HUES6 (cell line): Measurements from ENCODE around the gene SCN1B.

Experiments used
- H3K27ac ChIP-seq: 2 replicates; pipeline ENCODE4 v1.7.0; 2013; ENCODE audit warnings: low read depth, mild to moderate bottlenecking, low read length, inconsistent platforms
- H3K27me3 ChIP-seq: 2 replicates; pipeline ENCODE4 v1.6.1; 2013; ENCODE audit warnings: low read length; ENCODE audit not compliant: control insufficient read depth, insufficient read depth
- H3K36me3 ChIP-seq: 2 replicates; pipeline ENCODE4 v1.6.1; 2013; ENCODE audit warnings: low read length; ENCODE audit not compliant: control insufficient read depth, insufficient read depth
- H3K4me1 ChIP-seq: 2 replicates; pipeline ENCODE4 v1.6.1; 2013; ENCODE audit warnings: low read length; ENCODE audit not compliant: control insufficient read depth, insufficient read depth
- H3K4me3 ChIP-seq: 2 replicates; pipeline ENCODE4 v1.5.1; 2013; ENCODE audit warnings: low read depth, low read length
- H3K9ac ChIP-seq: one replicate; pipeline ENCODE4 v1.6.1; 2013; ENCODE audit warnings: mild to moderate bottlenecking, low read length
- H3K9me3 ChIP-seq: 2 replicates; pipeline ENCODE4 v1.6.1; 2013; ENCODE audit warnings: low read depth, low read length; ENCODE audit not compliant: control insufficient read depth, insufficient read depth

The SCN1B gene

DNA sequence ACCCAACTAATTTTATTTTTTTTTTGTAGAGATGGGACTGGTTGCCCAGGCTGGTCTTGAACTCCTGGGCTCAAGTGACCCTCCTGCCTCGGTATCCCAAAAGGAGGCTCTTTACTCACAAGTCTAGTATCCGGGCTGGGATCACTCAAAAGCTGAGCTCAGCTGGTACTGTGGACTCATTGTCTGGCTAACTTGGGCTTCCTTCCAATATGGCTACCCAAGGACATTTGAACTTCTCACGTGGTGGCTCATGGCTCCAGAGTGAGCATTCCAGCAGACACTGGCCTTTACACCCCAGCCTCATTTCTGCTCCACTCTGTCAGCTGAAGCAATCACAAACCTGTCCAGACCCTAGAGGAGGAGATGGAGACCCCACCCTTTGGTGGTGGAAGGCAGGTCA, 40.2 kb downstream of the SCN1B start:
- Histone ChIP-seq H3K36me3 (no peaks in the 10 kb centered on the region), H3K4me1 (peaks cover 19% of the 10 kb centered on the region), H3K9ac (no peak overlapping the region), H3K27me3 (no peaks in the 10 kb centered on the region), H3K9me3 (peaks cover 4% of the 10 kb centered on the region; the same call in 1 of the 2 replicates), H3K27ac (no peak overlapping the region), H3K4me3 (no peak overlapping the region)

DNA sequence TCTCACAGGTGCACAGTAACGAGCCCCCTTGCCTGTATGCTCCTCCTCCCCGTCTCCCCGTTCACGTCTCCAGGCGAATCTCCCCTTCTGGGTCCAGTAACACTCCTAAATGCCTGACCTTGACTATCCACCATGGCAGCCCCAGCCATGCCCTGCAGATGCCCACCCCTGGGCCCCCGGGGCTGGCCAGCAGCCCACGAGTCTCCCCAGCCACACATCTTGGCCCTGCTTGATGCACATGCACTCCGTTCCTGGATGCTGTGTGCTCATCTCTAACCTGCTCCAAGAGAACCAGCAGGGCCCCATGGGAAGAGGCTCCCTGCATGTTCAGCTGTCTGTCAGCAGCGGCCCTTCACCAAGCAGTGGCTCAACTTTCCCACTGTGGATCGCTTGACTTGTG, 43.2 kb downstream of the SCN1B start:
- Histone ChIP-seq H3K4me3 (no peak overlapping the region), H3K4me1 (peaks cover 14% of the 10 kb centered on the region), H3K27ac (no peak overlapping the region), H3K9ac (no peak overlapping the region), H3K36me3 (no peaks in the 10 kb centered on the region), H3K9me3 (peaks cover 4% of the 10 kb centered on the region; the same call in 1 of the 2 replicates), H3K27me3 (no peaks in the 10 kb centered on the region)

DNA sequence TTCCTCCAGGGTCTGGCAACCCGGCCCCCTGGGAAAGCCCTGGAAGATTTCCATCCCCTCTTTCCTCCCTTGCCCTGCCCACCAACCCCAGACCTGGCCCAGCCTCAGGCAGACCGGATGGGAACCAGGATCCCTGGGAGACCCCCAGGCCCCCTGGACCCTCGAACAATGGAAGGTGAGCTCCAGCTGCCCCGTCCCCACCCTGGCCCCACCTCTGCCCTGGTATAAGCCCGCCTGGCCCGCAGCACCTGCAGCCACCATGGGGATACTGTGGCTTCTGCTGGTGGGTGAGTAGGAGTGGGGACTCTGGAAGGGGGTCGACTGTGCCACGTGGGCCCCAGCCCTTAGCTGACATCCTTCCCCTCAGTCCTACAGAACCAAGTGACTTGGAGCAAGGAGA, 43.7 kb downstream of the SCN1B start:
- Histone ChIP-seq H3K27me3 (no peaks in the 10 kb centered on the region), H3K4me3 (no peak overlapping the region), H3K9me3 (peaks cover 4% of the 10 kb centered on the region; the same call in 1 of the 2 replicates), H3K27ac (no peak overlapping the region), H3K4me1 (peaks cover 10% of the 10 kb centered on the region), H3K36me3 (no peaks in the 10 kb centered on the region), H3K9ac (no peak overlapping the region)

DNA sequence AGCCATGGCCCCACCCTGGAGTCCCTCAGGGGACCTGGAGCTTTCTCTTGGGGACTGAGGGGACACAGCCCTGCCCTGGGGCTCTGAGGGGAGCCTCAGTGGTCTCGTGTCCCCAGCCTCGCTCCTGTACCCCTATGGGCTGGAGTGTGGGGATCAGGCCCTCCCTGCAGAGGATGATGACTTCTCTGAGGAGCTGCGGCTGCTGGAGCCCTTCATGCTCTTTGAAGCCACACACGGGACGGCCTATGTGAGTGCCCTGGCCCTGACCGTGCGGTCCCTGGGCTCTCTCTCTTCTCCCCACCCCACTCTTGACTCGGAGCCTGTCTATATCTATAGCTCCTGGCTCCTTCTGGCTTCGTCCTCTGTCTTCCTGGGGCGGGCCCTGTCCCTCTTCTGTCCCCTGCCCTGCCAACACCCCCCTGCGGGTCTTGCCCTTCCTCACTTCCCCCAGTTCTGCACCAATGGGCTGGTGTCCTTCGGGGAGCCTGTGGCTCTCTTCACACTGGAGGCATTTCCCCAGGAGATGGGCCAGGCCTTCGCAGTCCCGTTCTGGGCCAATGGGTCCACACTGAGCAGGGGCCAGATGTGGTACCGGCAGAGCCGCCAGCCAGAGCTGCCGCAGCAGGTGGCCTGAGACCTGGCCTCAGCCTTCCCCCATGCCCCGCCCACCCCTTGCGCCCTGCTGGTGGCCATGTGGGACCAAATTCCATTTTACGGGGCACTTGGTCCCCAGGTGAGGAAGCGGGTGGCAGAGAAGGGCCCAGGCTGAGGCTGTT, 44.3 kb downstream of the SCN1B start:
- no peaks in the 10 kb centered on the region for H3K27me3 ChIP-seq
- H3K4me3 ChIP-seq, result no peak overlapping the region
- no peak overlapping the region for H3K9ac ChIP-seq
- H3K27ac ChIP-seq, result no peak overlapping the region
- H3K36me3 ChIP-seq, result no peaks in the 10 kb centered on the region
- peaks cover 4% of the 10 kb centered on the region; the same call in 1 of the 2 replicates for H3K9me3 ChIP-seq
- H3K4me1 ChIP-seq, result peaks cover 4% of the 10 kb centered on the region

DNA sequence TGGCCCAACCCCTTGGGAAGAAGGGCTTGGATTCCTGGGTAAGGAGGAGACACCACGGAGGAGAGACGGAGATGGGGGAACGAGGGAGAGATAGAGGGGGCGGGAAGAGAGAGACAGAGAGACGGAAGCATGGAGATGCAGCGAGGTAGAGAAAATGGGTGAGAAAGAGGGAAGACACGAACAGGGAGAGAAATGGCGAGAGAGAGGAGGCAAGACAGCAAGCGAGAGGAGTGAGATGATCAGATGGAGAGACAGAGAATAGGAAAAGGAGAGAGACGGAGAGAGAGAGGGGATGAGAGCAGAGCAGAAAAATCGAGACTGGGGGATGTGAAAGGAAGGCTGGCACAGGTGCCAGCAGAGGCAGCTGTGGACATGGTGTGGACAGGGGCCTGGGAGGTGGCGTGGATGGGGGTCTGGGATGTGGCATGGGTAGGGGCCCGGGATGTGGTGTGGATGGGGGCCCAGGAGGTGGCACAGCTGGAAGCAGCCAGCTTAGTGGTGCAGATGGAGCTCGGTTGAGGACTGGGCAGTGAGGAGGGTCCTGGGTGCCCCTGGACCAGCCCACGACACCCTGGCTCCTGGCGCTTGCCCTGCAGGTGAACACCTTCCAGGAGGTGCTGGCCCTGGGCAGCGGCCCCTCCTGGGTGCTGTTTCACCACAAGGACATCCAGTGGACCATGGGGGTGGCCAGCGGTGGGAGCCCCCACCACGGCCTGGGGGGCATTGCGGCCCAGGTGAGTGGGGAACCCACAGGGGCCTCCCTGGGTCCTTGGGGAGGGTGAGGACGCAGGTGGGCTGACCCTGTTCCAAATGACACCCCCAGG, 45.1 kb downstream of the SCN1B start:
- Histone ChIP-seq H3K36me3 (no peaks in the 10 kb centered on the region), H3K27ac (no peak overlapping the region), H3K9ac (no peak overlapping the region), H3K9me3 (peaks cover 3% of the 10 kb centered on the region; the same call in 1 of the 2 replicates), H3K27me3 (no peaks in the 10 kb centered on the region), H3K4me1 (no peaks in the 10 kb centered on the region), H3K4me3 (no peak overlapping the region)

DNA sequence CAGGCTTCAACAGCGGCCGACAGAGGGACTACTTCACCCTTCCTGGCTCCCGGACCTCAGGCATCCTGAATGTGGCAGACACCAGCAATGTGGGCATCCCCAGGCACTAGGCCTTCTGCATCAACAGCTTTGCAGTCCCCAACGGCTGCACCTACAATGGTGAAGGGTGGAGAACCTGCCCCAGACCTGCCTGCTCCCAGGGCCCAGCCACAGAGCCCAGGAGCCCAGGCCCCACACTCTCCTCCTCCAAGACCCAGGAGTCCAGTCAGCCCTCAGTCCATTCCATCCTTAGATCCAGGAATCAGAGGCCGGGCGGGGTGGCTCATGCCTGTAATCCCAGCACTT, 45.7 kb downstream of the SCN1B start:
- Histone ChIP-seq H3K9ac (no peak overlapping the region), H3K4me3 (no peak overlapping the region), H3K27ac (no peak overlapping the region), H3K9me3 (no peaks in the 10 kb centered on the region), H3K4me1 (no peaks in the 10 kb centered on the region), H3K36me3 (no peaks in the 10 kb centered on the region), H3K27me3 (no peaks in the 10 kb centered on the region)

DNA sequence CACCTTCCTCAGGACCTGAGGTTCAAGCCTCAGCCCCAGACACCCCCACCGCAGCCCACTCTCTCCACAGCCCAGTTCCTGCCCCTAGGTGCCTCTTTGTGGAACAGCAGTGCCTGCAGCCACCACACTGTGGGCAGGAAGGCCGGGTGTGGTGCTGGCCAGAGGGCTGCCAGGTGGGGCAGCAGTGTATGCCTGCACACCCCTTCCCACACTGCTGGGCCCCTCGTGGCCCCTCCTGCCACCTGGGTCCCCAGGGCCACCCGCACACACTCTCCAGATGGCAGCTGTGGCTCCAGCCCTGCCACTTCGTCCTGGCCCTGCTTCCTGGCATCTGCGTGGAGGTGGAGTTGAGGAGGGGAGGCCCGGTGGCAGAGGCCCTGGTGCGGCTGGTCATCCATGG, 46.4 kb downstream of the SCN1B start:
- Histone ChIP-seq H3K27me3 (no peaks in the 10 kb centered on the region), H3K4me3 (no peak overlapping the region), H3K4me1 (no peaks in the 10 kb centered on the region), H3K9me3 (no peaks in the 10 kb centered on the region), H3K36me3 (no peaks in the 10 kb centered on the region), H3K27ac (no peak overlapping the region), H3K9ac (no peak overlapping the region)

DNA sequence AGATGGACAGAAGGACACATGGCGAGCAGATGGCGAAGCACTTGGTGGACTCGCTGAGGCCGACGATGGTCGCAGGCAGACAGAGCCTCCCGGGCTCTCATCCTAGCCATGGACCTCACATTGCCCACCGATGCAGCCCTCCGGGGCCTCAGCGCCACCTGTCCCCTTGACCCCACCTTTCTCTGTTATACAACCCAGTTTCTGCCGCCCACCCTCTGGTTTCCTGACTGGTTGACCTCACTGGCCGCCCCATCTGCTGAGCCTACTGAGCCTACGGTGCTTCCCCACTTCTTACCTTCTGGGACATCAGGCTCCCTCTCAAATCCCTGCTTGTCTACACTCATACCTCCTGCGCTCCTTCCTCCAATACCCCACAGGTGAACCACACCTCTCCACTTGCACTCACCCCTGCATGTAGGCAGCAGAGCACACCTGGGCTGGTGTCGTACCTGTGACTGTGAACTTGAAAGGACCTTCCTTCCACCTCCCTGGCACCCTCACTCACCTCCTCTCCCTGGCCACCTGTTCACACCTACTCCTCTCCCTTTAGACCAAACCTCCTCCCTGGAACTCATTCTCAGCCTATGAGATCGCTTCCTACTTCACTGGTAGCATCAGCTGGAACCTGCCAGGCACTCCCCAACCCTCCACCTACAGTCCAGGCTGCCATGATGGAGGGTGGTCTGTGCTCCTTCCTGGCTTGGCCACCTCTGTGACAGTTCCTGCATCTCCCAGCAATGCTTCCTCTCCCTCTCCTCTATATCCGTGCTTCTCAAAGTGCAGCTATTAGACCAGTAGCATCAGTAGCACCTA, 47.3 kb downstream of the SCN1B start:
- Histone ChIP-seq H3K27ac (no peak overlapping the region), H3K4me3 (no peak overlapping the region), H3K9ac (no peak overlapping the region), H3K4me1 (no peaks in the 10 kb centered on the region), H3K9me3 (peaks cover 4% of the 10 kb centered on the region; the same call in 1 of the 2 replicates), H3K27me3 (no peaks in the 10 kb centered on the region), H3K36me3 (no peaks in the 10 kb centered on the region)

DNA sequence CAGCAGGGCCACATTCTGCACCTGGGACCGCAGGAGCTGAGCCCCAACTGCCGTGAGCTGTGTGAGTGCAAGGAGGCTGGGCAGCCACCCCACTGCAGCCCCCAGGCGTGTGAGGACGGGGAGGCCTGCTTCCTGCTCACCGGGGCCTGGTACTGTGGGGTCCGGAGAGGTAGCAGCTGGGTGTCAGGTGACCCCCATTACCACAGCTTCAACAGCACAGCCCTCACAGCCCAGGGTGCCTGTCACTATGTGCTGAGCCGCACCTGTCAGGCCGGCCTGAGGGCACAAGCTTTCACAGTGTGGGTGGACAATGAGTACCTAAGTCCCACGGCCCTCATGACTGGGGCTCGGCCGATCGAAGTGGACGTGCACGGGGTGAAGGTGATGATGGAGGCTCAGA, 49.6 kb downstream of the SCN1B start:
- no peaks in the 10 kb centered on the region for H3K36me3 ChIP-seq

DNA sequence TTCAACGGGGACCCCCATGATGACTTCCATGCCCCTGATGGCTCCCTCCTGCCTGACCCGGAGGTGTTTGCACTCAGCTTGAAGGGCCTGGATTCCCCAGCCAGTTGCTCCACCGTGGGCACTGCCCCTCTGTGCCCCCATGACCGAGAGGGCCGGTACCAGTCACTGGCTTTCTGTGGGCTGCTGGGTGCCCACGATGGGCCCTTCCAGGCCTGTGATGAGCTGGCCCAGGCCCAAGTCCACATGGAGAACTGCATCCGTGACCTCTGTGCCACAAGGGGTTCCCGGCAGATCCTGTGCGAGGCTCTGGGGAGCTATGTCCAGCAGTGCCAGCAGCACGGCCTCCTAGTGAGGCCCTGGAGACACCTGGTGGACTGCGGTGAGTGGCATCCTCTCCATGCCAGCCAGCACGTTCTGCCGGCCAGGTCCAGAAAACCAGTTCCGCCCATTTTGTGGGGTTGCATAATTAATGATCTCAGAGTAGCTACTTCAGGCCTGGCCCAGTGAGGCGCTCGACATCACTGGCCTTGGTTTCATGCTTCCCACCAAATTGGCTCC, 50.4 kb downstream of the SCN1B start:
- Histone ChIP-seq H3K9me3 (peaks cover 4% of the 10 kb centered on the region; the same call in 1 of the 2 replicates), H3K36me3 (no peaks in the 10 kb centered on the region), H3K4me3 (no peak overlapping the region), H3K27ac (no peak overlapping the region), H3K4me1 (peaks cover 8% of the 10 kb centered on the region), H3K27me3 (no peaks in the 10 kb centered on the region), H3K9ac (no peak overlapping the region)

More for the DNA sequence above, 49.6 kb downstream of the SCN1B start:
- Histone ChIP-seq H3K9ac (no peak overlapping the region), H3K4me3 (no peak overlapping the region), H3K4me1 (peaks cover 8% of the 10 kb centered on the region), H3K27me3 (no peaks in the 10 kb centered on the region), H3K27ac (no peak overlapping the region), H3K9me3 (peaks cover 4% of the 10 kb centered on the region; the same call in 1 of the 2 replicates)
